HEK293 (cell line): Measurements from ENCODE around the gene SPACA4.

Experiments
- REPIN1 ChIP-seq: fragments of 450-650 bp; formaldehyde crosslinking; IDR thresholded peaks from 2 replicates; pipeline ENCODE4 v1.5.1; 2017; ENCODE audit warnings: missing biosample characterization, missing genetic modification characterization, low read depth
- SCRT1 ChIP-seq: fragments of 450-650 bp; formaldehyde crosslinking; IDR thresholded peaks from 2 replicates; pipeline ENCODE4 v1.5.1; 2016; ENCODE audit warnings: missing biosample characterization, missing genetic modification characterization, borderline replicate concordance
- YY1 ChIP-seq: fragments of 450-650 bp; formaldehyde crosslinking; IDR thresholded peaks from 2 replicates; pipeline ENCODE4 v1.5.1; 2018; ENCODE audit warnings: missing biosample characterization, missing genetic modification characterization
- ZNF350 ChIP-seq: fragments of 450-650 bp; formaldehyde crosslinking; IDR thresholded peaks from 2 replicates; pipeline ENCODE4 v1.5.0; 2017; ENCODE audit warnings: missing biosample characterization, mild to moderate bottlenecking, missing genetic modification characterization
- ZNF521 ChIP-seq: fragments of 450-650 bp; formaldehyde crosslinking; IDR thresholded peaks from 2 replicates; pipeline ENCODE4 v1.5.1; 2017; ENCODE audit warnings: missing biosample characterization, mild to moderate bottlenecking, missing genetic modification characterization
- ZNF571 ChIP-seq: fragments of 450-650 bp; formaldehyde crosslinking; IDR thresholded peaks from 2 replicates; pipeline ENCODE4 v1.5.0; 2017; ENCODE audit warnings: missing biosample characterization, missing genetic modification characterization
- ZNF830 ChIP-seq: fragments of 450-650 bp; IDR thresholded peaks from 2 replicates; pipeline ENCODE4 v1.5.0; 2018; ENCODE audit warnings: missing biosample characterization, missing genetic modification characterization, low read depth, mild to moderate bottlenecking, moderate library complexity
- TF ChIP-seq, protein P1 (sequence below): fragments of 450-650 bp; formaldehyde crosslinking; IDR thresholded peaks from 2 replicates; pipeline ENCODE4 v1.5.1; 2016; ENCODE audit warnings: missing biosample characterization, missing genetic modification characterization
- TF ChIP-seq, protein P2 (sequence below): fragments of 450-650 bp; formaldehyde crosslinking; IDR thresholded peaks from 2 replicates; pipeline ENCODE4 v1.5.1; 2016; ENCODE audit warnings: missing biosample characterization, missing genetic modification characterization

DNA sequence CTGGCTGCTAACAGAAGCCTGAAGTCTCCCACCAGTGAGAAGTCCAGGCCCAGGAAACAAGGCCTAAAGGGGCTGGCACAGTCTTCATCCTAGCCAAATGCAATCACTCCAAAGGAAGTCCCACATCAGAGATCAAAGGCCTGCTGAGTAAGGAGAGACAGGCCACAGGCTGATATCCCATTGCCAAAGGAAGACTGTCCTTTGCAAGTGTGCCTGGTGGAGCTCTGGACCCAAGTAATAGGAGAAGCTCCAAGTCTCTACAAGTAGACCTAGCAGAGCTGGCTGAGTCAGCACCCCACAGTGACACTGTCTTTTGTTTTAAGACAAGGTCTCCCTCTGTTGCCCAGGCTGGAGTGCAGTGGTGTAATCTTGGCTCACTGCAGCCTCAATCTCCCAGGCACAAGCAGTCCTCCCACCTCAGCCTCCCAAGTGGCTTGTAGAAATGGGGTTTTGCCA is 26.2 kb downstream of the SPACA4 start:
- TF ChIP-seq, protein P1, sequence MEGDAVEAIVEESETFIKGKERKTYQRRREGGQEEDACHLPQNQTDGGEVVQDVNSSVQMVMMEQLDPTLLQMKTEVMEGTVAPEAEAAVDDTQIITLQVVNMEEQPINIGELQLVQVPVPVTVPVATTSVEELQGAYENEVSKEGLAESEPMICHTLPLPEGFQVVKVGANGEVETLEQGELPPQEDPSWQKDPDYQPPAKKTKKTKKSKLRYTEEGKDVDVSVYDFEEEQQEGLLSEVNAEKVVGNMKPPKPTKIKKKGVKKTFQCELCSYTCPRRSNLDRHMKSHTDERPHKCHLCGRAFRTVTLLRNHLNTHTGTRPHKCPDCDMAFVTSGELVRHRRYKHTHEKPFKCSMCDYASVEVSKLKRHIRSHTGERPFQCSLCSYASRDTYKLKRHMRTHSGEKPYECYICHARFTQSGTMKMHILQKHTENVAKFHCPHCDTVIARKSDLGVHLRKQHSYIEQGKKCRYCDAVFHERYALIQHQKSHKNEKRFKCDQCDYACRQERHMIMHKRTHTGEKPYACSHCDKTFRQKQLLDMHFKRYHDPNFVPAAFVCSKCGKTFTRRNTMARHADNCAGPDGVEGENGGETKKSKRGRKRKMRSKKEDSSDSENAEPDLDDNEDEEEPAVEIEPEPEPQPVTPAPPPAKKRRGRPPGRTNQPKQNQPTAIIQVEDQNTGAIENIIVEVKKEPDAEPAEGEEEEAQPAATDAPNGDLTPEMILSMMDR, result no peak
- TF ChIP-seq ZNF350 (tag by site-specific recombination) (no peak), ZNF830 (tag by site-specific recombination) (no peak), SCRT1 (tag by site-specific recombination) (no peak), YY1 (tag by site-specific recombination) (no peak), REPIN1 (tag by site-specific recombination) (no peak), ZNF571 (tag by site-specific recombination) (no peak), ZNF521 (tag by site-specific recombination) (no peak)
- TF ChIP-seq, protein P2, sequence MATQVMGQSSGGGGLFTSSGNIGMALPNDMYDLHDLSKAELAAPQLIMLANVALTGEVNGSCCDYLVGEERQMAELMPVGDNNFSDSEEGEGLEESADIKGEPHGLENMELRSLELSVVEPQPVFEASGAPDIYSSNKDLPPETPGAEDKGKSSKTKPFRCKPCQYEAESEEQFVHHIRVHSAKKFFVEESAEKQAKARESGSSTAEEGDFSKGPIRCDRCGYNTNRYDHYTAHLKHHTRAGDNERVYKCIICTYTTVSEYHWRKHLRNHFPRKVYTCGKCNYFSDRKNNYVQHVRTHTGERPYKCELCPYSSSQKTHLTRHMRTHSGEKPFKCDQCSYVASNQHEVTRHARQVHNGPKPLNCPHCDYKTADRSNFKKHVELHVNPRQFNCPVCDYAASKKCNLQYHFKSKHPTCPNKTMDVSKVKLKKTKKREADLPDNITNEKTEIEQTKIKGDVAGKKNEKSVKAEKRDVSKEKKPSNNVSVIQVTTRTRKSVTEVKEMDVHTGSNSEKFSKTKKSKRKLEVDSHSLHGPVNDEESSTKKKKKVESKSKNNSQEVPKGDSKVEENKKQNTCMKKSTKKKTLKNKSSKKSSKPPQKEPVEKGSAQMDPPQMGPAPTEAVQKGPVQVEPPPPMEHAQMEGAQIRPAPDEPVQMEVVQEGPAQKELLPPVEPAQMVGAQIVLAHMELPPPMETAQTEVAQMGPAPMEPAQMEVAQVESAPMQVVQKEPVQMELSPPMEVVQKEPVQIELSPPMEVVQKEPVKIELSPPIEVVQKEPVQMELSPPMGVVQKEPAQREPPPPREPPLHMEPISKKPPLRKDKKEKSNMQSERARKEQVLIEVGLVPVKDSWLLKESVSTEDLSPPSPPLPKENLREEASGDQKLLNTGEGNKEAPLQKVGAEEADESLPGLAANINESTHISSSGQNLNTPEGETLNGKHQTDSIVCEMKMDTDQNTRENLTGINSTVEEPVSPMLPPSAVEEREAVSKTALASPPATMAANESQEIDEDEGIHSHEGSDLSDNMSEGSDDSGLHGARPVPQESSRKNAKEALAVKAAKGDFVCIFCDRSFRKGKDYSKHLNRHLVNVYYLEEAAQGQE, result no peak
